Coronary artery (tissue), 2 donors: ENCODE results near the gene CAPN9.

Experiments
- DNase-seq: peaks from one replicate; pipeline ENCODE4 v3.0.0-alpha.2; 2017; ENCODE audit warnings: low spot score
- H3K27ac ChIP-seq, 2 donors: fragments of 200-600 bp; sonication (generic); one replicate each; pipeline ENCODE4 v1.5.1; 2016 to 2019
- H3K4me3 ChIP-seq: fragments of 200-600 bp; sonication (generic); 2 replicates; pipeline ENCODE4 v1.5.1; 2016; ENCODE audit warnings: mild to moderate bottlenecking, moderate library complexity
- TF ChIP-seq, protein P1 (sequence below): fragments of 200-600 bp; sonication (generic); IDR thresholded peaks from one replicate; pipeline ENCODE4 v1.5.1; 2019; ENCODE audit warnings: antibody characterized with exemption

Gene CAPN9

DNA sequence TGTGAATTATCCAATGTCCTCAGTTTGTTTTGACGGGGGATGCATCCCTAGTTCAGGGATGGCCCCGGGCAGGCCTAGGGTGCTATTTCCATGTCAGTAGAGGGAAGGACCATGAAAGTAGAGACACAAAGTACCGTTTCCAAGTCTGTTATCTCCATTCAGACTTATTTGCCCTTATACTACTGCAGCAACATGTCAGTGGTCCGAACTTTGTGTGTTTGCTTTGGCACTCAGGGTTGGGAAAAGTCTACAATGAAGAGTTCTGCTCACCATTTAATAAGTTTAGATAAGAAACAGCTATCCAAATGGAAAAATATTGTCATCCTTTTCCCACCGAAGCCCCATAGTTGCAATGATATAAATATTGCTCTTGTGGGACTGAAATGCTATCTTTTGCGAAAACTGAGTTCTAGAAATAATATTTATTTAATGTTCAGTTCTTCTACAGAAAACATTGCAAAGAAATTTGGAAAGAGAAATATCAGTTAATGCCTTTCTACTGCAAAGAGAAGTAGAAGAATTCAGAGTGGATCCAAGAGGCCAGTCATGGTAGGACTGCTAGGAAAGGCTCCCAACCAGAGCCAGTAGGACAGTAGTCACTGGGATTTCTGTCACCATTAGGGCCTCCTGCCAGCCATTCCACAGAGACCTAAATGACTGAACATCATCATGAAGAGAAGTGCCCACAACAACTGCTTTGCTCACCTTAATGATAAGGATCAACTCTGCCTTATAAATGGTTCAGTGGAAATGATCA, 21.8 kb upstream of the CAPN9 start:
- TF ChIP-seq, protein P1, sequence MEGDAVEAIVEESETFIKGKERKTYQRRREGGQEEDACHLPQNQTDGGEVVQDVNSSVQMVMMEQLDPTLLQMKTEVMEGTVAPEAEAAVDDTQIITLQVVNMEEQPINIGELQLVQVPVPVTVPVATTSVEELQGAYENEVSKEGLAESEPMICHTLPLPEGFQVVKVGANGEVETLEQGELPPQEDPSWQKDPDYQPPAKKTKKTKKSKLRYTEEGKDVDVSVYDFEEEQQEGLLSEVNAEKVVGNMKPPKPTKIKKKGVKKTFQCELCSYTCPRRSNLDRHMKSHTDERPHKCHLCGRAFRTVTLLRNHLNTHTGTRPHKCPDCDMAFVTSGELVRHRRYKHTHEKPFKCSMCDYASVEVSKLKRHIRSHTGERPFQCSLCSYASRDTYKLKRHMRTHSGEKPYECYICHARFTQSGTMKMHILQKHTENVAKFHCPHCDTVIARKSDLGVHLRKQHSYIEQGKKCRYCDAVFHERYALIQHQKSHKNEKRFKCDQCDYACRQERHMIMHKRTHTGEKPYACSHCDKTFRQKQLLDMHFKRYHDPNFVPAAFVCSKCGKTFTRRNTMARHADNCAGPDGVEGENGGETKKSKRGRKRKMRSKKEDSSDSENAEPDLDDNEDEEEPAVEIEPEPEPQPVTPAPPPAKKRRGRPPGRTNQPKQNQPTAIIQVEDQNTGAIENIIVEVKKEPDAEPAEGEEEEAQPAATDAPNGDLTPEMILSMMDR: no peak
- Histone ChIP-seq H3K4me3 (no peak overlapping the region), H3K27ac (peak overlapping the region in 1 of 2 donors; percentile 83)
- DNase-seq: no peak

DNA sequence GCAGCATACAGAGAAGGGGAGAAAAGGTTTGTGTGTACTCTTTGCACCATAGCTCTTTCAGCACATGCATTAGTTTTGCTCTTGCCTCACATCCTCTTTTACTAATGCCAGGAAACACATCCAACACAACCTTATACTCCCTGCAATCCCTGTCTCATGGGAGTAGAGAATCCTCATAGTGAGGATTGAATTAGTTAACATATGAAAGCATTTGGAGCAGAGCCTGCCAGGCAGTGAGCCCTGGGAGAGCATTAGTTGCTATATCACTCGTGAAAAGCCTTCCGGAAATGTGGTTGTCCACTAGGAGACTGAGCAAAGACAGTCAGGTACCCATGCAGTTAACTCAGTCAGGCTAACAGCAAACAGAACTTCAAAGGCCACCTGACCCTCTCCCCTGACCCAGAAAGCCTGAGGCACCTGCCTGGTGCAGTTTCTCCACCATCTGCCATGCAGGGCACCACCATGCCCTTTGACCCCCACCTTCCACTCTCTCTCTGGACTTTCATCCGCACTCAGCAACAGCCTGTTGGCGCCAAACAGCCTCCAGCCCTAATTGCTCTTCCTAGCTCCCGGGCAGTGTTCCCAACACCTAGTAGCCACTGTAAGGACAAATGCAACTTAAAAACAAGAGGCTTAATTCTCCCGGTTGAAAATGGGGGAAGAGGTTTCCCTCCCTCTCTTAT, 18.3 kb upstream of the CAPN9 start:
- no peak overlapping the region for H3K4me3 ChIP-seq
- TF ChIP-seq, protein P1: no peak
- peak; percentile 46 for DNase-seq
- no peak overlapping the region for H3K27ac ChIP-seq

DNA sequence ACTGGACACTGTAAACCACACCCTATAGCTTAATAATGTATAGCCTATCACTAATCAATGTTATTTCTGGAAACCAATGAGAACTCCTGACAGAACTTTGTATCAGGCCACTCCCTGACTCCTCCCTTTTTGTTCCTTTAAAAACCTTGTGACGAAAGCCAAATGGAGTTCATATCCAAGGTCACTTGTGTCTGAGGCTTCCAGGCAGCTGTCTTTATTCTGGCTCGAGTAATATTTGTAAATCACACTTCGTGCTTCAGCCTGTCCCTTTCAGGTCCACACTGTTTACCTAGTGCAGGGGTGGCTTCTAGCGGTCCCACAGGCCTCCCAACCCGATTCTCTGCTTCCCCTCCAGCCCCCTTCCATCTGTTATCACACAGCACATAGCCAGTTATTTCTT, 16.2 kb upstream of the CAPN9 start:
- DNase-seq: no peak
- Histone ChIP-seq H3K27ac (peak overlapping the region in 1 of 2 donors; percentile 16), H3K4me3 (no peak overlapping the region)
- TF ChIP-seq, protein P1: no peak

DNA sequence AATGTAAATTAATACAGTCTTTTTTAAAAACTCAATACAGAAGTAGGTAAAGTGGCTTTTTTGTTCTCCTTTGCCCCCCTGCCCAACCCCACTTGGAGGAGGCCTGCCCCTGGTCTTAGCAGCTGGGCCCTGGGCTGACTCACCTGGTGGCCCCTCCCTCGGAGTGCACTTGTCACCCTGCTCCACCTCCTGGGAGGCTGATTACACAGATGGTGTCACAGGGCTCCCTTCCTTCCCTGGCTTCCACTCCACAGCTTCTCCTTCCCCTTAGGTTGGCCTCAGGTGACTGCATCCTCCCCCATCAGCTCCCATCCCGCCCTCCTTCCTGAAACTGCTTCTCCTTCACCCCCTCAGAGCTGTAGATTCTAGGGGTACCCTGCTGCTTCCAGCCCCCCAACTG, 11.7 kb upstream of the CAPN9 start:
- no peak for DNase-seq
- Histone ChIP-seq H3K27ac (no peak overlapping the region), H3K4me3 (no peak overlapping the region)
- TF ChIP-seq, protein P1: no peak

DNA sequence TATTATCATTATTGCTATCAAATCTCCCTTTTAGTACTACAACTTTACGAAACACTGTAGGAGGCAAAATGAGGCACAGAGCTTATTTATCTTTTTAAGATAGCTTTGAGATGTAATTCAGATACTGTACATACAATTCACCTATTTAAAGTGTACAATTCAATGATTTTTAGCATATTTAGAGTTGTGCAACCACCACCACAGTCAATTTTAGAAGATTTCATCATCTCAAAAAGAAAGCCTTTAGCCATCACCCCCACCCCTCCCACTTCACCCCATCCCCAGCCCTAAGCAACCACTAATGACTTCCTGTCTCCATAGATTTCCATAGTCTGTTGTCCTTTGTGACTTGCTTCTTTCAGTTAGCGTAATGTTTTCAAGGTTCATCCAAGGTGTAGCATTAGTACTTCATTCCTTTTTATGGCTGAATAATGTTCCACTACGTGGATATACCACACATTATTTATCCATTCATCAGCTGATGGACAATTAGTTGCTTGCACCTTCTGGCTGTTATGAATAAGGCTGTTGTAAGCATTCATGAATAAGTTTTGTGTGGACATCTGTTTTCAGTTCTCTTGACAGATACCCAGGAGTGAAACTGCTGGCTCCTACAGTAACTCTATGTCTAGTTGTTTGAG, 9.4 kb upstream of the CAPN9 start:
- TF ChIP-seq, protein P1: no peak
- H3K27ac ChIP-seq: no peak overlapping the region
- no peak for DNase-seq
- H3K4me3 ChIP-seq: no peak overlapping the region

DNA sequence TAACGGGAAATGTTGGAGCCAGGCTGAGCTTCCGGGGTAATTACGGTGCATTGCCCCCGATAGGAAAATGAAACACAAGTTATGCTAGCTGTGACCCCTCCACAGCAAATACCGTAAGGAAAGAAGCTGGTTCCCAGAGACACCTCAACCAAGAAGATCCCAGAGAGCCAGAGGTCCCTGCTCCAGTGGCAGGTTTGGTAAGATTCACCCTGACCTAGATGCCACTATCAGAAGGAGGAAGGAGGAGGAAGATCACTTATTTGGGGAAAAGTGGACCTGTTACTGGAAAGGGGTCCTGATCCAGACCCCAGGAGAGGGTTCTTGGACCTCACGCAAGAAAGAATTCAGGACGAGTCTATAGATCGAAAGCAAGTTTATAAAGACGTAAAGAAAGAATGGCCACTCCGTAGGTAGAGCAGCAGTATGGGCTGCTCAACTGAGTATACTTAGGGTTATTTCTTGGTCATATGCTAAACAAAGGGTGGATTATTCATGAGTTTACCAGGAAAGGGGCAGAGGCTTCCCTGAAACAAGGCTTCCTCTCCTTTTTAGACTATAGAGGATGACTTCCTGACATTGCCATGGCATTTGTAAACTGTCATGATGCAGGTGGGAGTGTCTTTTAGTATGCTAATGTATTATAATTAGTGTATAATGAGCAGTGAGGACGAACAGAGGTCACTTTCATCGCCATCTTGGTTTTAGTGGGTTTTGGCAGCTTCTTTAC, 7.5 kb upstream of the CAPN9 start:
- TF ChIP-seq, protein P1: no peak
- no peak for DNase-seq
- H3K4me3 ChIP-seq: no peak overlapping the region
- no peak overlapping the region for H3K27ac ChIP-seq
